T-helper 1 cell (primary cell): ENCODE results near the gene MCC.
"Not testable (repeated sequence)": the region's sequence is repeated elsewhere in the genome, so short reads cannot be mapped to it uniquely, and the experiment has no call there.

Source experiments
- DNase-seq, 5 donors: peaks; one replicate each; pipeline ENCODE4 v3.0.0-alpha.2; 2012 to 2020

MCC gene

DNA sequence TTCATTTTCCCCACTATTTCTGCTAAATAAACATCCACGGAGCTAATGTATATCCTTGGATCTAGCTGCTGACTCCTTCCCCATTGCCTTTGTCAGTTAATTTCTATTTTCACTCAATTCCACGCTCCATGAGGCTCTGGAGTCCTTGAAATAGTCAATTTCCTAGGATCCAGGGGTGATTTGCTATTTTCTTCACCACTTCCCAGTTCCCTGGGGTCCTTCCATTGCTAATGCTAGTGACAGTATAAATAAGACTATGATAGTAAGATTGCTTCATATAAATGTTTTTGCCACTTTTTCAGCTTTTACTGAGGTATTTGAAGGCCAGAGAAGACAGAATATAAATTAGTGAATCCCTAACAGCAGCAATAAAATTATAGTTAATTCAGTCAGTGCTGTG is 66.6 kb downstream of the MCC start:
- DNase-seq: no peak

DNA sequence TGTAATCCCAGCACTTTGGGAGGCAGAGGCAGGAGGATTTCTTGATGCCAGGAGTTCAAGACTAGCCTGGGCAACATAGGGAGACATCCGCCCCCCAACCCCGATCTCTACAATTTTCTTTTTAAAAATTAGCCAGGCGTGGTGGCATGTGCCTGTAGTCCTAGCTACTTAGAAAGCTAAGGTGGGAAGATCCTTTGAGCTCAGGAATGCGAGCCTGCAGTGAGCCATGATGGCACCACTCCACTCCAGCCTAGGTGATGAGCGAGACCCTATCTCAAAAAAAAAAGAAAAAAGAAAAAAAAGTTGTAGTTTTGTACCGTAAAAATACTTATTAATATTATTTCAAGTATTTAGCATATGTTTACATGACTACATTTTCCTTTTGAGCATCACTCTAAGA is 82.7 kb downstream of the MCC start:
- DNase-seq: no peak

DNA sequence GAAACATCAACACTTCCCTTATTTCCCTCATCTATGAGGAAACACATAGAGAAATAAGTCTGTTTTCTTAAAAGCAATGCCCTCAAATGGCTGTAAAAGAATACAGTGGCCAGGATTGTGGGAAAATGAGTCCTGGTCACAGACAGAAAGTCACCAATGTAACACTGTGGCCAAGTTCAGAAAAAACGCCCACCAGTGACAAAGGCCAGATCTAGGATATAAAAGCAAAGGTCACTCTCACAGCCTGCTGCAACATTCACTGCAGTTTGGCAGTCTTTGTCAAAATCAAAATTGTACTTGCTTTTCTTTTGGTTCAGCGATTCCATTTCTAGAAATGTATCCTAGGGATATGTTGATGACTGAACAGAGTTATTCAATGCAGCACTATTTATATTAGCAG is 84.0 kb downstream of the MCC start:
- no peak for DNase-seq

DNA sequence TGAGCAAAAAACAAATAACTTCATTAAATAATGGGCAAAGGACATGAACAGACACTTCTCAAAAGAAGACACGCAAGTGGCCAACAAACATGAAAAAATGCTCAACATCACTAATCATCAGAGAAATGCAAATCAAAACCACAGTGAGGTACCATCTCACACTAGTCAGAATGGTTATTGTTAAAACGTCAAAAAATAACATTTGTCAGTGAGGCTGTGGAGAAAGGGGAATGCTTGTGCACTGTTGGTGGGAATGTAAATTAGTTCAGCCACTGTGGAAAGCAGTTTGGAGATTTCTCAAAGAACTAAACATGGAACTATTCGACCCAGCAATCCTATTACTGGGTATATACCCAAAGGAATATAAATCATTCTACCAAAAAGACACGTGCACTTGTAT is 90.3 kb downstream of the MCC start:
- DNase-seq: not testable (repeated sequence)

DNA sequence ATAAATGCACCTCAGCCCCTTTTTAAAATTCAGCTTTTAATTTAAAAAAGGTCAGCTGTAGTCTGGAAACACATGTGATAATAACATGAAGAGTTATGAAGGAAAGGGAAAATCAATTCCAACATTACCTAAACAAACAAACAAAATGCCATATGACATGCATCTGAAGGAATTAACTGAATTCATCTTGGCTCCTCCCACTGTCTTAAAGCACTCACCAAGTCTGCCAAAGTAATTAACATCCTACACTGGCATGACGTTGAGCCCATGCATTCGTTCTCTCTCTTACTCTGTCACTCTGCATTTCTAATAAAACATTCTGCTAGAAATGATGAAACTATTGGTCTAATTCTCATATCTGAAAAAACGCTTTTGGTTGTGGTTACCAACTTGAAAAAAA is 91.2 kb downstream of the MCC start:
- no peak for DNase-seq

DNA sequence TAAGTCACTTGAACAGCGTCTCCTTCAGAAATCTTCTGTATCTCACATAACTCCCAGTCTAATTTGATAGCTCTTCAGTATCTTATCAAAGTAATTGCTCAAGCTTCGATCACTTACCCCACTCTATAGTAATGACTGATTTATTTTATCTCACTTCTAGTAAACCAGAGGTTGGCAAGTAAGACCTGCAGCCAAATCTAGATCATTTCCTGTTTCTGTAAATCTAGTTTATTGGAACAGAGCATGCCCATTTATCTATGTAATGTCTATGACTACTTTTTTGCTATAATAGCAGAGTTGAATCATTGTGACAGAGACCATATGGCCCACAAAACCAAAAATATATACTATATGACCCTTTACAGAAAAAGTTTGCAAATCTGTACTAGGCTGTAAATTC is 93.6 kb downstream of the MCC start:
- no peak for DNase-seq

DNA sequence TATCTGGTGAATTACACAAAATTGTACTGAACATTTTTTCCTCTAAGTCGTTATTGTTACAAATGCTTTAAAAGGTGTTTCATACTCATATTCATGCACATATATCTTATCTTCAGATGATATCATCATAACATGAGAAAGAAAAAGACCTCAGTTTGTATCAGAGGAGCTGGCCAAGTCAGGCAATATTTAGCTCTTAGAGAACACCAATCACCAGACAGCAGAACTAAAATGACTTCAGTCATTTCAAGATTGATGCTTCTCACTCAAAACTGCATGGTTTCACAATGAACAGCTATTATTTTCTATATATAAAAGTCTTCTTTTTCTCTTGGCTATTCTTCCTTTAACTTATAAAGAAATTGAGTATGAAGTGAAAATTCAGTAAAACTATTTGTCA is 98.0 kb downstream of the MCC start:
- DNase-seq: no peak

DNA sequence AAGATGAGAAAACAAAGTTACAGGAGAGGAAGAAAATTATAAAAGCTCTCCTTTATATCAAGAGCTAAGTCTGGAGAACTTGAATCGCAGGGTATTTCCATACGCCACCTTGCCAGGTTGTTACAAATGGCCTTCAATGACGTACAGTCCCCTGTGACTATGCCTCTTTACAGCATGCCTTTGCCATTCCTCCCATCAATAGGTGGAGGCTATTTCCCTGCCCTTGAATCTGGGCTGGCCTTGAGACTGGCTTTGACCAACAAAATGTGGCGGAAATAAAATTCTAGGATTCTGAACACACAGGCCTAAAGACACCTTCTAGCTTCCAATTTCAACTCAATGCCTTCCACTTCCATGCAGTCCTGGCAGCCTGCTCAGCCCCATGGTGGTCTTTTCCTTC is 99.1 kb downstream of the MCC start:
- DNase-seq: no peak

DNA sequence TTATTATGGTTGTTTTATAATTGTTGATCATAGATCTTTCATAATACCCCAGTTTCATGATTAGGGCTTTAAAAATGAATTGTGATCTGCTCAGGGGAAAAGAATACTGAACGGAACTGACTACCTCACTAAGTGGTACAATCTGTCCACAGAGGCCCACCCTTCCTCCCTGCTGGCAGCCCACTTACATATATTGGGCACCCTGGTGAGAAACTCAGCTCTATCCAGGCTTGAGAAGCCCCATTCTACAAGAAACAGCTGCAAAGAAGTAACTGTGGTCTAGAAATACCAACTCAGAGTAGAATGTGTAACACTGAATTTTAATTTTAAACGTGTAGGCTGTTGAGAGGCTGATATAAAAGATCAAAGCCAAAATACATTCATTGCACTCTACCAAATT is 100.4 kb downstream of the MCC start:
- no peak for DNase-seq

DNA sequence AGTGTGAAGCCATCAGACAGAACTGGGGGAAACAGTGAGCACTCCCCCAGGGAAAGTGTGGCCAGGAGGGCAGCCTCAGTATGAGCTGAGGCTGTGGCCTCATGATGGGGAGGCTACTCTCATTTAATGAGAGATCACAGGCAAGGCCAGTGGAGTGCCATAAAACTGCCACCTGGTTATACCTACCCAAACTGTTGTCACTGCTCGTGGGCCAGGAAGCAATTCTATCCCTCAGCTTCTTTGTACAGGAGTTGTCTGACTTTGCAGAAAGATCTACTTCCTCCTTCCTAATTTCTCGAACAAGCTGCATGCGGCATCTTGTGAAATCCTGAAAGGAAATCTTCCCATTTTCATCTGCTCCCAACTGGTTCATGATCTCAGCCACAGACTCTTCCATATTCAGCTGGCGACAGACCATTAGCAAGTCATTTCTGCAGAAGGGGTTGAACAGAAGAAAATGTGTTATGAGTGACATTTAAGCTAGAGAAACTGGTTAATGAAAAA is 103.4 kb downstream of the MCC start:
- no peak for DNase-seq

DNA sequence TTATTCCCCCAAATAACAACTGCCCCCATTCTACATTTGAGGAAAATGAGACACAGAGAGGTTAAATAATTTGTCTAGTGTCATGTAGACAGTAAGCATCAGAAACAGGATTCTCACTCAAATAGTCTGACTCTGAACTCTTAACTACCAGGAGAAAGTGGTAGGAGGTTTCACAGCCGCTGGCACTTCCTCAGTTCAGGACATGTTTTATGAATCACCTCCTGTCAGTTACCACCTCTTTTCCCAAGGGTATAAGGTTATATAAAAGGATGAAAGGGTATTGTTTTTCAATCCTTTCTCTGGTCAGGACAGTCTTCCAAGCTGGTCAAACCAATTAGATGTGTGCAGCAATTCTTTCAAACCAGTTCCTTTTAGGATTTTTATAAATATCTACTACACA is 105.5 kb downstream of the MCC start:
- no peak for DNase-seq

DNA sequence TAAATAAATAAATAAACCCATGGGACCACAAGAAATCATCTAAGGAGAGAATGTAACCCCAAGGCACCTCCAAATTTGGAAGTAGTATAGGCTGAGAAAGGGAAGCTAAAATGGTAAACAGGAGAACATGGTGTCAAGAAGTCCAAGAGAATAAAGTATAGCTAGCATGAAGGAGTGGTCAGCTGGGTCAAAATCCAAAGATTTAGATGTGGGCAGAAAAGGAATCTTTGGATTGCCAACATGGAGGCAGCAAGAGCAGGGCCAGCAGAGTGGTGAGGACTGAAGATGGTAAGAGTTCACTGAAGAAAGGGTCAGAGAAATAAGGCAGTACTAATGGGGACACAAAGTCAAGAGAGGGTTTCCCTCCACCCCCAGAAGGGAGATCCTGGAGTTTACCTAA is 106.5 kb downstream of the MCC start:
- no peak for DNase-seq

DNA sequence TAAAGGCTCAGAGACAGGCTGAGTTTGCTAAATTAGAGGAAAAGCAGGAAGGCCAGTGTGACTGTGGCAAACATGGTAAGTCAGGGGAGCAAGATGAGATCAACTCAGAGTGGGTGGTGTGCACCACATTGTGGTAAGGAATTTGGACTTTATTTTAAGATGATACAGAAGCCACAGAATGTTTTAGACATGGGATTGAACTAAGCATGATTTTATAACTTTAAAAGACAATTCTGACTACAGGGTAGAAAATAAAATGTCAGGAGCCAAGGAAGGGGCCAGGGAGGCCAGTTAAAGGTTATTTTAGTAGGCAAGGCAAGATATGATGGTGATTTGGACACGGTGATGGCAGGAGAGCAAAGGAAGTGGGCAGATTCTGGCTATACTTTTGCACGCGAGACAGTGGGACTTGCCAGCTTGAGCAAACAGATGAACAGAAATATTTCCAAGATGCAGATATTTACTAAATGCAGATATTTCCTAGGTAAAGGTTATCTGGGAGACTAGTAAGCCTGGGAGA is 107.4 kb downstream of the MCC start:
- no peak for DNase-seq

DNA sequence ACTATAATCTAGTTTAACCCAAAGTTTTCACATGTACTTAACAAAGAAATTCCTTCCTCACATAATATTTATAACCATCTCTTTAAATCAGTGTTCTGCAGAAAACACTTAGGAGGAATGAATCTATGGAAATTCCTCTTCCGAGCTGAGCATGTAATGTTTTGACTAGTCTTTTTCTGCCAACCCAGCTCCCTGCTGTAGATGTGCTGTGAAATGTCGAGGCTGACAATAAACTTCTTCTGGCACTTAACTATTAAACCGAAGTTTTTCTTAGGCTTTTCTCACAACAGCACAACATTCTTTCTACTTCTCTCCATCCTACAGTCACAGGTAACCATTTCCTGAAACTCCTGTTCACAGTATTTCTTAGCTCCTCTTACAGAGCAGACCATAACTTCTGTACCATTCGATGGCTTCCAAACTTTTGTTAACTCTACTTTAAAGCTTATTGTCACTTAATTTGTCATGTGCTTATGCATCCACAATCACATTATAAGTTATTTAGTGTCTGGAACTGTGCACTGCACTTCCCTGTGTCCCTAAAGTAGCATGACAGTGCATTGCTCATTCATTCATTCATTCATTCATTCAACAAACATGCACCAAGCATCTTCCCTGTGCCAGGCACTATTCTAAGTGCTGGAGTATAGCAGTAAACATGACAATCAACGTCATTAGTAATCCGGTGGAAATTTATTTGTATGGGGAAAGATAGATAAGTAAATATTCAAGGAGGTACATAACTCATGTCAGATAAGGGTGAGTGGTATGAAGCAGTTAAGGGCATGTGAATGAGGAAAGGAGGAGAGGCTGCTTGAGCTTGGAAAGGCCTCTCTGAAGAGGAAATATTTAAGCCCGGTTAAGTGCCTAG is 108.1 kb downstream of the MCC start:
- DNase-seq: no peak

DNA sequence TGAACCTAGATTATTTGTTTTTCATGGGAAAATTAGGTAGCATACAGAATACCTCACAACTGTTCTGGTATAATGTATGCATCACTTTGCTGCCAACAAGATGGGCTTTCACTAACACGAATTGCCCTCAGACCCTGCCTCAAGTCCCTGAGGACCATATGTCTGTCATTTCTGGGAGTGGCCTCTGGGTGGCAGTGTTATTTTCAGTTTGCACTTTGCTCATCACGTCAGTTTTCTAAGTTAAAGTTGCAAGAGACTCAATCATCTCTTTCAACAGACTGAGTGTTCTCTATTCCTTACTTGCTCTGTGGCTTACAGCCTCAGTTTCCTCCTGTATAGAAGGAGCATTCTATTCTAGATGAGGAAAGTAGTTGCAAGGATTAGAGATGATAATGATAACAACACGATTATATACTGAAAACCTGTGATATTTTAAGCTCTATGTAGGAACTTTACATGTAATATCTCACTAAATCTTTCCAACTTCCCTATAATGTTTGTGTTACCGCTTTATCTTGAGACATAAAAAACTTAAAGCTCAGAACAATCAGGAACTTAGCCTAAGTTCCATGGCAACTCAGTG is 109.2 kb downstream of the MCC start:
- peak in 4 of 5 donors; percentile 18 to 72 (median 31) for DNase-seq

DNA sequence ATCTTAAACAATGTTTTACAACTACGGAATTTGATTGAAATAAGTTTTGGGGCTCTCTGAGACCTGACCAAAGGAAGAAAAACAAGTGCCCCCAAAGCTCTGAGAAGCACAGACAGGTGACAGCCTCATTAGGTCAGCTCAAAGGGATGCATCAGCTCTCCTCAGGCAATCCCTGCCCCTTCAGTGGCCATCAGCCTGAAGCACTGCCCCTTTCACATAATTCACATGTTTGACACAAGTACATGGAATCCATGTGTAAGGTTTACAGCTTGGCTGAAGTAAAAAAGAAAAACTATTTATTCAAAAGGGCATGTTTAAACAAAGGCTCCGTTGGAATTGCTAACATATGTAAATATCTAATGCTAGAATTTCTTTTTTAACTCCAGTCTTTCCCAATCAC is 109.7 kb downstream of the MCC start:
- no peak for DNase-seq

DNA sequence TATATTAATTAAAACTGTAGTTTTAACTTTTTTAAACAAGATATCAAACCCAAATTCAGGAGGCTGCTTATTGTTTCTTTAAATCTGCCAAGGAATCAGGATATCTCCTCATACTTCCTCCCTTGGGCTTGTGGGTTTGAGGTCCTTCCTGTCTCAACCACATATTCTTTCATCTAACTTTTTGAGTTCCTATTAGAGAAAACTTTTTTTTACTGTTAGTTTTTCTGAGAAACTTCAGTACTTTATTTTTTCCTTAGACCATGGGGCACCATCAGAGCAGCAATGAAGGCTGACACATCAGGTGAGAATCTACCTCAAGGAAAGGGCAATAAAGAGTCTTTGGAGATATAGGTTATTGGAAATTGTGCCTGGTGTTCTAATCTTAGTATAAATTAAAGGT is 110.2 kb downstream of the MCC start:
- DNase-seq: peak in 3 of 5 donors; percentile 14 to 64 (median 20)

DNA sequence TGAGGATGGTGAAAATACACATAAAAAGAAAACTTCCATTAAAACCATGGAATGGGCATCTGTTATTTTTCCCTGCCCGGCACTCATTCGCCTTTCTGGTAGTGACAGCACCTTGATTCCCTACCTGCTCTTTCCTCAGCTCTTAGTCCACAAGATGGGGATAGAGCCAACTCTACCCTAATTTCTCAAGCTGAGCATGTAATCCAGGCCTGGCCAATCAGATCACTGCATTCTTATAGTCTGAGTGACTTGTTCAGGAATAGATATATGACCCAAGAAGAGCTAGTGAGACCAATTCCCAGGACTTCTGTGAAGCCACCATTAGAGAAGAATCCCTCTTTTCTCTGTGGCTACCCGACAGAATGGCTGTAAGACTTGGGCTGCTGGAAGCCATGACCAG is 111.6 kb downstream of the MCC start:
- DNase-seq: no peak

DNA sequence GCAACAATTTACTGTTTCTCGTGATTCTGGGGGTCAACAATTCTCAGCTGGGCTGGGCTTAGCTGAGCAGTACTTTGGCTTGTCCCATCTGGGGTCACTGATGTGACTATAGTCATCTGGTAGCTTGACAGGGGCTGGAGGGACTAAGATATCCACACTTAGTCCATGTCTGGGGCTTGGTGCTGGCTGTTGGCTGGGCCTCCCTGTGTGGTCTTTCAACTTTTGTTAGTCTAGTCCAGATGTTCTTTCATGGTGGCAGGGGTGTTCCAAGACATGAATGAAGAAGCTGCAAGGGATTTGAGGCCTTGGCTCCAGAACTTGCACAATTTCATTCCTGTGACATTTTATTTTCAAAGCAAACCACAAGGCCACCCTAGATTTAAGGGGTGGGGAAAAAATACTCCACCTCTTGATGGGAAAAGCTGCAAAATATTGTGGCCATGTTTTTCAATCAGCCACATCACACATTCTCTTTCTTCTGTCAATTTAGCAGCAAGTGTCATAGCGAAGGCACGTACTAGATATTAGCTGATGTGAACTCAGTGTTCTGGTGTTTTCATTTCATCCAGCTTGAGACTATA is 112.7 kb downstream of the MCC start:
- no peak for DNase-seq

DNA sequence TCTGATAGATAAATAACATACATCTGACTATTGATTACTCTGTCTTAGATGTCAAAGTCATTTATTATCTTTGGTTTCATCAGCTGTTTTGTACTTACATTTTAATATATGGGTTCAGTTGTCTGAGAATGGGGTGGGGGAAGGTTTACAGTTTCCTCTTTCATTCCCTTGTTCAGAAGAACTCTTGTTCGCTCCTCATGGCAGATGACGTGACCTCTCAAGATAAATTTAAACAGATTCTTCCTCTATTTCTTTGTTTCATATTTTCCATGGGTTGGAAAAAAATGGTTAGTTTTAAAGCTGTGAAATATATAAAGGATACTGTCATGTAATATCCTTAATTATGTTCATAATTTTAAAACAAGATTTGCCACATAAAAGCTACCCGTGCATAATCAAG is 114.8 kb downstream of the MCC start:
- DNase-seq: no peak

DNA sequence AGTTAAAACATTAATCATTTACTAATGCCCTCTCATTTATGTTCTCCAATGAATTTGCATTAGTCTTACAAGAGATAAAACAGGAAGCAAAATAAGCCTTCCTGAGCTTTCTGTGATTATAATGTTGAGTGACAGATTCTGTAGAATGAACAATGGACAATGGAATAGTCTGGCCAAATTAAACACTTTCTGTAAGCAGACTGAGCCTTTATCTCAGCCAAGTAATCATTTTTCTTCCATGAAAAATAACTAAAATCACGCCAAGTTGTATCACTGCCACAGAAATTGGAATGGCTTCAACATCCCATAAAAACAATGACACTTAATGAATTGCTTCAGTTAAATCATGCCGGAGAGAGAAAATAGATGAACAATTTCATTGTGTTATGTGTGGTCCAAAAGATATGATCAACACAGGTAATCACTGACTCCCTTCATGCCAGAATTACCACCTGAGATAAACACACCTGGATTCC is 116.5 kb downstream of the MCC start:
- DNase-seq: no peak

DNA sequence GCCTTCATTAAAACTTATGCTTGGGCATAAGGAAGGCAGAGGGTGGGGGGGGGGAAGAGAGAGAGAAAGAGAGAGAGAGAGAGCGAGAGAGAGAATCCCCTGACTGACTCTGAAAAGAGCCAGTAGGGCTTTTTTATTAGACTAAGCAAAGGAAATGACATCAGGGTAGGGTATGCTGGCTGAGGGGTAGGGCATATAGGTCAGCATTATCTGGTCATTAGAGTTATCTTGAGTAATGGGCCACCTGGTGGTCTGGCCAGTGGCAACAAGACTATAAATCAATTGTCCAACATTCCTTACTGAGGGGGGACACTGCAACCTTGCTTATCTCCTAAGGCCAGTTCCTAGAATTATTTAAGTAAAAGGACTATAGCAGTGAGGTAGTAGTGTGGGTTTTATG is 120.7 kb downstream of the MCC start:
- DNase-seq: no peak

DNA sequence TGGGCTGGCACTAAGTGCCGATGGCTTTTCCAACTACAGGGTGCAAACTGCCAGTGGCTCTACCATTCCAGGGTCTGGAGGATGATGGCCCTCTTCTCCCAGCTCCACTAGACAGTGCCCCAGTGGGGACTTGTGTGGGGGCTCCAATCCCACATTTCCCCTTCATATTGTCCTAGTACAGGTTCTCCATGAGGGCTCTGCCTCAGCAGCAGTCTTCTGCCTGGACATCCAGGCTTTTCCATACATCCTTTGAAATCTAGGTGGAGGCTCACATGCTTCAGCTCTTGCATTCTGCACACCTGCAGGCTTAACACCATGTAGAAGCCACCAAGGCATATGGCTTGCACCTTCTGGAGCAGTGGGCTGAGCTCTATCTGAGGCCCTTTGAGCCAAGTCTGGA is 123.8 kb downstream of the MCC start:
- DNase-seq: no peak

DNA sequence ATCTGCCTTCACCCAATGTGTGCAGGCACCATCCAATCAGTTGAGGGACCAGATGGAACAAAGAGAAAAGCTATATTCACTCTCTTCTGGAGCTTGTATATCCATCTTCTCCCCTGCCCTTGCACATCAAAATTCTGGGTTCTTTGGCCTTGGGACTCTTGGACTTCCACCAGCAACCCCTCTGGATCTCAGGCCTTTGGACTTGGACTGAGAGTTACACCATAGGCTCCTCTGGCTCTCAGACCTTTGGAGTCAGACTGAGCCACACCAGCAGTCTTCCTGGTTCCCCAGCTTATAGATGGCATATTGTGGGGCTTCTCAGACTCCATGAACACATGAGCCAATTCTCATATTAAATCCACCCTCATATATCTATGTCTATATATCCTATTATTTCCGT is 126.6 kb downstream of the MCC start:
- DNase-seq: no peak
